ENCODE measurements around the gene POLR3GL.

DNA sequence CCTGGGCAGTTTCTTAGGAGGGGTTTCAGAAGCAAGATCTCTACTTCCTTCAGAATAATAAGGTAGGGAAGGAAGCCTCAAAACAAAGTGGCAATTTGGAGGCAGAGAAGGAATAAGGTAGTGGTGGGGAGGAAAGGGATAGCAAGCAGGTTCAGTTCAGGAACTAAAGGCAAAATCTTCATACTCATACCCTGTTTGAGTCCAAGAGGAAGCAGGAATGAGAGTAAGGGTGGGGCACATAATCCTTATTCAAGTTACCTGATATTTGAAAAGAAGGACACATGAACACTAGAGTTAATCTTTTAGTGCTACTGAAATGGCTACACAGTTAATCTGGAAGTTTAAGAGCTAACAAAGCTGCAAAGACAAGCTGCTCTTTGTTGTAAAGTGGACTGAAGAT is 28.8 kb upstream of the POLR3GL start:
- TF ChIP-seq, protein P1, sequence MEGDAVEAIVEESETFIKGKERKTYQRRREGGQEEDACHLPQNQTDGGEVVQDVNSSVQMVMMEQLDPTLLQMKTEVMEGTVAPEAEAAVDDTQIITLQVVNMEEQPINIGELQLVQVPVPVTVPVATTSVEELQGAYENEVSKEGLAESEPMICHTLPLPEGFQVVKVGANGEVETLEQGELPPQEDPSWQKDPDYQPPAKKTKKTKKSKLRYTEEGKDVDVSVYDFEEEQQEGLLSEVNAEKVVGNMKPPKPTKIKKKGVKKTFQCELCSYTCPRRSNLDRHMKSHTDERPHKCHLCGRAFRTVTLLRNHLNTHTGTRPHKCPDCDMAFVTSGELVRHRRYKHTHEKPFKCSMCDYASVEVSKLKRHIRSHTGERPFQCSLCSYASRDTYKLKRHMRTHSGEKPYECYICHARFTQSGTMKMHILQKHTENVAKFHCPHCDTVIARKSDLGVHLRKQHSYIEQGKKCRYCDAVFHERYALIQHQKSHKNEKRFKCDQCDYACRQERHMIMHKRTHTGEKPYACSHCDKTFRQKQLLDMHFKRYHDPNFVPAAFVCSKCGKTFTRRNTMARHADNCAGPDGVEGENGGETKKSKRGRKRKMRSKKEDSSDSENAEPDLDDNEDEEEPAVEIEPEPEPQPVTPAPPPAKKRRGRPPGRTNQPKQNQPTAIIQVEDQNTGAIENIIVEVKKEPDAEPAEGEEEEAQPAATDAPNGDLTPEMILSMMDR (IDR thresholded peaks at IDR 0.05), result no peak
- no peak for TF ChIP-seq POLR2AphosphoS5 (IDR thresholded peaks at IDR 0.05)
- TF ChIP-seq POLR2A (IDR thresholded peaks at IDR 0.05), result no peak
- no peak for TF ChIP-seq EP300 (IDR thresholded peaks at IDR 0.05)

All from upper lobe of left lung (tissue), 4 donors.